Right cardiac atrium (tissue), 5 donors: Measurements from ENCODE around the gene PXDN. TPM values are rescaled to one million over a fixed set of nuclear protein-coding genes. Genes with fewer than 3 reads are reported as not detected.

Experiments used
- ATAC-seq, 2 donors: fragments of 200-7000 bp; cut with Tn5 transposase; one replicate each; pipeline versions ENCODE4 v1.8.0 to v1.9.1; 2020; ENCODE audit warnings: moderate library complexity in 2 of 2, mild to moderate bottlenecking in 1 of 2
- DNase-seq, 3 donors: peaks; one replicate each; pipeline ENCODE4 v3.0.0-alpha.2; 2020
- H3K27ac ChIP-seq: one replicate; pipeline ENCODE4 v1.5.1; 2013; ENCODE audit warnings: mild to moderate bottlenecking, low read length, control low read depth, moderate library complexity
- H3K27me3 ChIP-seq: one replicate; pipeline ENCODE4 v1.6.1; 2013; ENCODE audit not compliant: control insufficient read depth, insufficient read depth
- H3K4me1 ChIP-seq: one replicate; pipeline ENCODE4 v1.6.1; 2013; ENCODE audit warnings: low read length; ENCODE audit not compliant: control insufficient read depth, insufficient read depth
- H3K4me3 ChIP-seq: one replicate; pipeline ENCODE4 v1.5.1; 2013; ENCODE audit warnings: low read length, control low read depth
- H3K9me3 ChIP-seq: one replicate; pipeline ENCODE4 v1.6.1; 2013; ENCODE audit warnings: low read length; ENCODE audit not compliant: control insufficient read depth
- WGBS: extraction: QIAGEN DNeasy Blood & Tissue Kit; methylation state at CpG from one replicate; pipeline ENCODE4 v1.1.7; 2013; 5-methylcytosine and 5-hydroxymethylcytosine counted together
- intact Hi-C, 4 donors: fragments of 100-400 bp; cut with DNase I; formaldehyde crosslinking; loops; one replicate each; pipeline versions ENCODE4 v1.11.0 to v1.14.0; 2022 to 2023
- polyA plus RNA-seq: library from polyadenylated mRNA; stranded (reverse); fragments of 200-250 nt; gene quantifications from one replicate; pipeline ENCODE4 v1.2.3, GENCODE V29; 2013
- total RNA-seq, 4 donors: library from RNA; stranded (reverse); fragmentation: NEBNext Ultra II Directional; extraction: Animal tissue kit (Norgen Biotek cat#: 25700); gene quantifications; one replicate each; pipeline ENCODE4 v1.2.1, GENCODE V29; 2021
- donor health status: healthy with polysubstance abuse.
- donor health status: DM: no; HTN: yes; CAD: no.
- donor health status: DM: no; HTN: no; CAD: no.
- donor health status: DM: no; HTN: yes; CAD: no; lungs with severe emphysema.
- donor health status: DM: yes; HTN: yes; CAD: no.

PXDN gene
- total and polyA plus RNA-seq, 5 donors = 7.6 to 40.7 (median 18.7) TPM

DNA sequence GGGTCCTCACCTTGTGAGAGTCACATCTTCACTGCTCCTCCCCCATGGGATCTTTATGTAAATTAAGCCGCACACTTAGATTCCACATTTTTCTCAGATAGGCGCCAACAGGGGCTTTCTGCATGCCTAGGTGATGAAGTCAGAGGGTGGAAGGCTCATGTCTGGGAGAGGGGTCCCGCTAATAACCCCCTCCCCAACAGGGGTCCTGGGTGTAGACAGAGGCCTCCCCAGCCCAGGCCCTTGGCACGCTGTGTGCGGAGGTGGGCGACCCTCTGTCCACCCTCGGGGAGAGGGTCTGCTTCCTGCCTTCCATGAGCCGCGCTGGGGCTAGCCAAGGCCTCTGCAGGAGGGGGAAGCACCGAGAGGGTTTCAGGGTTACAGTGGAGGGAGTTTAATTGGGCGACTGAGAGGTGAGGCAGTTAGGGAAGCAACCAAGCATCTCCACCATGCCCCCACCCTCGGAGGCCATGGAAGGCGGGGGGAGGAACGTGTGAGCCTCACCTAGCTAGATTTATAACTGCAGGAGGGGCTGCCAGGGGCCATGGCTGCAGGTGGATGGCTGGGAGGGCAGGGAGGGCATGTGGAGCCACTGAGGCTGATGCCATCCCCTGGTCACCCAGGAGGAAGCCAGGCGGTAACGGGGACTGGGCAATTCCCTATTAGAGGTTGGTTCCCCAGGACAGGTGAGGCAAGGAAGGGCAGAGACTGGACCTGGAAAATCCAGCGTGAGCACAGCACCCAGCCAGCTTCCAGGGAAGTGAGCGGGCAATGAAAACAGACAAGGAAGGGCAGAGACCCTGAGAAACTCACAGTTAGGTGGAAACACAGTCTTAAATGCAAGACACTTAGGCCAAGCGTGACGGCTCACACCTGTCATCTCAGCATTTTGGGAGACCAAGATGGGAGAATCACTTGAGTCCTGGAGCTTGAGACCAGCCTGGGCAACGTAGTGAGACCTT, 7.7 kb upstream of the PXDN start:
- 75% methylated on average over 21 of the region's 21 CpGs for WGBS
- Histone ChIP-seq H3K9me3 (no peaks in the 10 kb centered on the region), H3K27me3 (no peaks in the 10 kb centered on the region), H3K27ac (no peak overlapping the region), H3K4me1 (no peaks in the 10 kb centered on the region), H3K4me3 (no peak overlapping the region)
- ATAC-seq = no peak
- intact Hi-C loops = loop anchor here in 2 of 4 donors (5.0 kb wide), 1 partner anchor 160 kb away; no protein-coding TSS in a partner anchor
- peak in 1 of 3 donors; percentile 46 for DNase-seq

DNA sequence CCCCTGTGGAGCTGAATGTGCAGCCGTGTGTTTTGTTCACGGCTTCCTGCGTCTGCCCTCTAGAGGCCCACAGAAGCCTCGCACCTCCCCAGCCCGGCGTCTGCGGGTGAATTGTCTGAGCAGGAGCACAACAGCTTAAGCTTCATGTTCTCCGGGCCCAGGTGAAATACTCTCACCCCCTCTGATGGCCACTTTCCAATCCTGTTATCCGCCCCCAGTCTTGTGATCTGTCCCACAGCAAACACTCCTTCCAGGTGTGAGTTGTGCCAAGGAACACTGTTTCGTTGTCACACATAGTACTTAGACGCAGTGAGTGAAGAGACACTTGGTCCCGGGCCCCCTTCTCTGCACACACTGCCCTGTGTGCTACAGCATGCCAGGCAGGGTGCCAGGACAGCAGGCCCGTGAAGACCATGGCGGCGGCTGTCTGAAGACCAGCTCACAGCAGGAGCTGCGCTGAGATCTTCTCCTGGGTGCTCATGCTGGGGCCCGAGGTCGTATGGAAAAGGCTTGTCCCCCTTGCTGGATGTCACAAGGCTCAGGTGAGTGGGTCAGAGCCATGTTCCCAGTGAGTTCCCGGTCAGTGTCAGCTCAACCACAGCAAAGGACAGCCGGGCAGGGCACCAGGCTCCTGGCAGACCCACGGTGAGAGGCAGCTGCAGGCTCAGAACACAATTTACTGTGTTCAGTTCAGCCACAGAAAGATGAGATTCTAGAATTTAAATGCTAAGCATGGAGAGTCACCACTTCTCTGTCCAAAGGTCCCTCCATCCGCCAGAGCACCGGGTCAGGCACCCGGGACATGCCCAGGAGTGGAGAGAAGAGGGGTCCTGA, 6.8 kb upstream of the PXDN start:
- Histone ChIP-seq H3K27ac (no peak overlapping the region), H3K4me1 (no peaks in the 10 kb centered on the region), H3K4me3 (no peak overlapping the region), H3K27me3 (no peaks in the 10 kb centered on the region), H3K9me3 (no peaks in the 10 kb centered on the region)
- peak; percentile 80 to 83 for ATAC-seq
- WGBS = 40% methylated on average over 24 of the region's 24 CpGs
- intact Hi-C loops = loop anchor here in 2 of 4 donors (5.0 kb wide), 1 partner anchor 159 kb away; no protein-coding TSS in a partner anchor
- peak; percentile 71 to 88 (median 88) for DNase-seq

DNA sequence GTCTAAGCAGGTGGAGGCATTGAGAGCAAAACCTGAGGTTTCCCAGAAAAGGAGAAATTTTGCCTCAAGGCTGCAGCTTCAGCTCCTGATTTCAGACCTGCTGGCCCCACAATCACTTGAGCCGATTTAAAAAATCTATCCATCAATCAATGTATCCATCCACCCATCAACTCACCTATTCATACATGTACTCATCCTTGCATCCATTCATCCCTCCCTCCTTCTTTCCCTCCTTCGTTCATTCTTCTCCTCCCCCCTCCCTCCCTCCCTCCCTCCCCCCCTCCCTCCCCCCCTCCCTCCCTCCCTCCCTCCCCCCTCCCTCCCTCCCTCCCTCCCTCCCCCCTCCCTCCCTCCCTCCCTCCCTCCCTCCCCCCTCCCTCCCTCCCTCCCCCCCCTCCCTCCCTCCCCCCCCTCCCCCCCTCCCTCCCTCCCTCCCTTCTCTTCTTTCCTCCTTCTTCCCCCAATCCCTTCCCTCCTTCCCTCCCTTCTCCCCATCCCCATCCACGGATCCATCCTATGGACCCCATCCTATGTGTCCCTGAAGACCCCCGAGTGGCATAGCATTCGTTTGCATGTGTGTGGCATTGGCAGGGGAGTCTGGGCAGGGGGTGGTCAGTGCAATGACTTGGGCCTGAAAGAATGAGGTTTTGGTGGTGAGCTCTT, 6.1 kb upstream of the PXDN start:
- ATAC-seq = no peak
- intact Hi-C loops = loop anchor here in 2 of 4 donors (5.0 kb wide), 1 partner anchor 158 kb away; no protein-coding TSS in a partner anchor
- DNase-seq = no peak
- Histone ChIP-seq H3K9me3 (no peaks in the 10 kb centered on the region), H3K27me3 (no peaks in the 10 kb centered on the region), H3K4me3 (no peak overlapping the region), H3K27ac (no peak overlapping the region), H3K4me1 (no peaks in the 10 kb centered on the region)
- WGBS = 22% methylated on average over 5 of the region's 5 CpGs

DNA sequence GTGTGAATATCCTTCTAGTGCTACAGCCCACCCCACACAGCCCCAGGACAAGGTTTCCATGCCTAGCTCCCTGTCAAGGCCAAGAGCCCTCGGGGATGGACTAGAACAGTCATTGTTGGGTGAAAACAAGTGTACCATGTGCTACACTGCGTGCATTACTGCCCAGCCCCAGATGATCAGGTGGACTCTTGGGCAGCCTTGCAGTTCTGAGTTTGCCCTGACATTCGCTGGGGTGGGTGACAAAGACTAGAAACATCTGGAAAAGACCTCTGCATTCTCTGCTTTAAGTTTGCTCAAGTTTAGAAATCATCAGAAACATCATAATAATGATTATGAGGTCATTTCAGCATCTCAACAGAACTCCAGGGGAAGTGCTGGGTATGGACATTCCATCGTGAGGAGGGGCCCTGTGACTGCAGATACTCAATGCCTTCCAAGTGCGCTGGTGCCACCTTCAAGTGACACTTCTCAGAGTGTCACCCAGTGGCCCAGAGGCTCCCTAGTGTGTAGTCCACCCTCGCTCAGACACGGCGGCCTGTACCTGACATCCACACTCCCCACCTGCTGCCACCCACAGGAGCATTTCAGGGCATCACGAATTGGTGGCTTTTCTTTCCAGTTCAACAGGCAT, 5.3 kb upstream of the PXDN start:
- Histone ChIP-seq H3K27me3 (no peaks in the 10 kb centered on the region), H3K4me1 (no peaks in the 10 kb centered on the region), H3K27ac (no peak overlapping the region), H3K4me3 (no peak overlapping the region), H3K9me3 (no peaks in the 10 kb centered on the region)
- 85% methylated on average over 9 of the region's 9 CpGs for WGBS
- ATAC-seq (no peak), DNase-seq (peak in 1 of 3 donors; percentile 29)
- intact Hi-C loops = loop anchor here in 3 of 4 donors (5.0 kb wide), 2 partner anchors 147 to 157 kb away; no protein-coding TSS in a partner anchor

DNA sequence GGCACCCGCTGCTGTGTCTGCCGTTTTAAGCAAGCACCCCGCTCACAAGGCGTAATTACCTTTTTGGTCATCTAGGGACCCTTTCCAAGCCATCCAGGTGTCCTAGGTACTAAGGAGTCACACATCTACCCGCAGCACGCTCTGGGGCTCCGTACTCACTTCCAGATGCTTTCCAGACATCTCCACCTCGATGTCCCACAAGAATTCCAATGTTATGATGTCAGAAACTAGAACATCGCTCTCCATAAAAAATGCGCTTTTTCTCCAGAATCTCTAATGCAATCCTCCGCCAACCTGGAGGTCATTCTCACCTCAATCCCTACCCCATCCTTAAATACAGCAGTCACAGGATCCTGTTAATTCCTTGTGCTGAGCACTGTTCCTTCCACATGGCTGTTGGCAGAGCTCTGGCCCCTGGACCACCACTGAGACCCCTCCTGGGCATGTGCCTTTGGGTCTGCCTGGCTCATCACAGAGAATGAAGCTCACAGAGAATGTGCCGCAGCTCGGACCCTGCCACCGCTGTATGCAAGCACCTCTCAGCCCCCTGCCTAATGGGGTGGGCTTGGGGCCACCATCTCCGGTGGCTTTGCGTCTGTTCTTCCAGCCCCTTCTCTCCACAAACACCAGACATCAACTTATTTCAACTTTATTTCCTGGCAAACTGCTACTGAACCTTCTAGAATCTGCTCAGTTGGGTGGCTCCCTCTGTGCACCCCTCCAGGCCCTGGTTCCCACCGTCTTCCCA, 4.6 kb upstream of the PXDN start:
- whole genome bisulfite sequencing = 76% methylated on average over 17 of the region's 17 CpGs
- Histone ChIP-seq H3K27ac (no peak overlapping the region), H3K4me3 (no peak overlapping the region), H3K9me3 (no peaks in the 10 kb centered on the region), H3K4me1 (no peaks in the 10 kb centered on the region), H3K27me3 (no peaks in the 10 kb centered on the region)
- intact Hi-C loops = loop anchor here in 1 of 4 donors (5.0 kb wide), 1 partner anchor 147 kb away; no protein-coding TSS in a partner anchor
- DNase-seq = peak in 1 of 3 donors; percentile 38
- ATAC-seq = no peak

DNA sequence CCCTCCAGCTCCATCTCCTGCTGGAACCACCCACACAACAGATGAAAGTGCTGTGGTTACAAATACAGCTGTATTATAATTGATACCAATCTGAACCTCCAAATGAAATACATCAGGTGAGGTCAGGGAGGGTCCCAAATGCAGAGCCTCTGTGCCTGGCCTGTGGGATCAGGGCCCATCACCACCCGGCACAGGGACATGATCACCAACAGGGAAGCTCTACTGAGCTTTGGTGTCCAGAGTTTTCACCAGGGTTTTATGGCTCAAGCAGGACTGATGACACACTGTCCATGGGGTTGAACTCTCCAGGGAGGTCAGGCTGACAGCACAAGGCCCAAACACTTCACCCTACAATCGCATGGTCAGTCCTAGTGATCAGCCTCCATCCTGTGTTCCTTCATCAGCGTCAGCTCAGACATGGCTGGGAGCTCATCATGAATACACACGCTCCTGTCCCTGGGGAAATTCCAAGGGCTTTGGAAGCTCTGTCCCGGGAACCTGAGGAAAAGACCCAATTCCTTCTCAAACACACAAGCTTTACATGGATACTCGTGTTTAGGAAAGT, 3.9 kb upstream of the PXDN start:
- Histone ChIP-seq H3K9me3 (no peaks in the 10 kb centered on the region), H3K27ac (no peak overlapping the region), H3K4me3 (no peak overlapping the region), H3K27me3 (no peaks in the 10 kb centered on the region), H3K4me1 (no peaks in the 10 kb centered on the region)
- 59% methylated on average over 6 of the region's 6 CpGs for WGBS
- intact Hi-C loops = loop anchor here in 1 of 4 donors (5.0 kb wide), 1 partner anchor 146 kb away; no protein-coding TSS in a partner anchor
- ATAC-seq = no peak
- peak in 1 of 3 donors; percentile 5 for DNase-seq

DNA sequence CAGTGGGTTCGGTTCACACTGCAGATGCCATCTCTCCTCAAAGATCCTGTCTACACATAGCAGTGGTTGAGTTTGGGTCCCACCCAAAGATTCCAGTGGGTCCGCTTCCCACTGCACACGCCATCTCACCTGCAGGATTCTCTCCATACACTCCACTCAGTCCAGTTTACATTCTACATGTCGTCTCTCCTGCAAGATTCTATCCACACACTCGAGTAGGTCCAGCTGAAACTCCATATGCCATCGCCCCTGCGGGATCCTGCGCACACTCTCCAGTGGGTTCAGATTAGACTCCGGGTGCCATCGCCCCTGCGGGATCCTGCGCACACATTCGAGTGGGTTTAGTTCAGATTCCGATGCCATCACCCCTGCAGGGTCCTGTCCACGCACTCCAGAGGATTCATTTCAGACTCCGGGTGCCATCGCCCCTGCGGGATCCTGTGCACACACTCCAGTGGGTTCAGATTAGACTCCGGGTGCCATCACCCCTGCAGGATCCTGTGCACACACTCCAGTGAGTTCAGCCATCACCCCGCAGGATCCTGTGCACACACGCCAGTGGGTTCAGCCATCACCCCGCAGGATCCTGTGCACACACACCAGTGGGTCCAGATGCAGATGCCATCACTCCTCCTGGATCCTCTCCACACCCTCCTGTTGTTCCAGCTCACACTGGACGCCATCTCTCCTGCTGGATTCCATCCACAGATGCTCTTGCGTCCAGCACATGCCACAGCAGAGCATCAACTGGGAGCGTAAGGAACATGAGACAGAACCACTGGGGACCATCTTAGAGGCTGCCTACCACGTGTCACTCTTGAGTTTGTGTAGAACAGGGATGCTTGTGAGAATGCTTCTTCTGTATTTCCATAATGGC, 3.0 kb upstream of the PXDN start:
- H3K4me3 ChIP-seq = no peak overlapping the region
- peak in 2 of 3 donors; percentile 8 to 32 for DNase-seq
- no peak overlapping the region for H3K27ac ChIP-seq
- H3K9me3 ChIP-seq = no peaks in the 10 kb centered on the region
- no peak for ATAC-seq
- intact Hi-C loops = loop anchor here in 1 of 4 donors (5.0 kb wide), 1 partner anchor 145 kb away; no protein-coding TSS in a partner anchor
- WGBS = 83% methylated on average over 26 of the region's 26 CpGs
- H3K4me1 ChIP-seq = no peaks in the 10 kb centered on the region
- no peaks in the 10 kb centered on the region for H3K27me3 ChIP-seq

DNA sequence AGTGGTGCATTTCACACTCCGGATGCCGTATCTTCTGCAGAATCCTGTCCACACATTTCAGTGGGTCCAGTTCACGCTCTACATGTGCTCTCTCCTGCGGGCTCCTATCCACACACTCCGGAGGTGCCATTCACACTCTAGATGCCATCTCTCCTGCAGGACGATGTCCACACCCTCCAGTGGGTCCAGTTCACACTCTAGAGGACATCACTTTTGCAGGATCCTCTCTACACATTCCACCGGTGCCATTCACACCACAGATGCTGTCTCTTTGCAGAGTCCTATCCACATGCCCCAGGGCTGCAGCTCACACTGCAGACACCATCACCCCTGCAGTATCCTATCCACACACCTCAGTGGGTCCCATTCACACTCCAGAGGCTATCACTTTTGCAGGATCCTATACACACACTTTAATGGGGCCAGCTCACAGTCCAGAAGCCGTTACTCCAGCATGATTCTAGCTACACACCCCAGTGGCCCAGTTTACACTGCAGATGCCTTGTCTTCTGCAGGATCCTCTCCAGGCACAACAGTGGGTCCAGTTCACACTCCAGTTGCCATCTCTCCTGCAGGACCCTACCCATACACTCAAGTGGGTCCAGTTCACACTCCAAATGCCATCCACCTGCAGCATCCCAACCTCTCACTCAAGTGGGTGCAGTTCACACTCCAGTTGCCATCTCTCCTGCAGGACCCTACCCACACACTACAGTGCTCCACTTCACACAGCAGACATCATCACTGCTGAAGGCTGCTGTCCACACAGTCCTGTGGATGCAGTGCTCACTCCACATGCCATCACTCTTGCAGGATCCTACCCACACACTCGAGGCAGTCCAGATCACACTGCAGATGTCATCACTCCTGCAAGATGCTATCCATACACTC, 2.1 kb upstream of the PXDN start:
- DNase-seq (peak in 1 of 3 donors; percentile 3), ATAC-seq (no peak)
- no peaks in the 10 kb centered on the region for H3K4me1 ChIP-seq
- H3K9me3 ChIP-seq = no peaks in the 10 kb centered on the region
- H3K27ac ChIP-seq = no peak overlapping the region
- H3K27me3 ChIP-seq = no peaks in the 10 kb centered on the region
- intact Hi-C loops = loop anchor here in 1 of 4 donors (5.0 kb wide), 1 partner anchor 144 kb away; no protein-coding TSS in a partner anchor
- 90% methylated on average over 9 of the region's 9 CpGs for WGBS
- H3K4me3 ChIP-seq = no peak overlapping the region
